Esophagus squamous epithelium (tissue), 4 donors: Measurements from ENCODE around the gene HOXA9.

Experiments
- POLR2A ChIP-seq, 4 donors: fragments of 450-650 bp; IDR thresholded peaks; one replicate each; pipeline ENCODE4 v1.6.1; 2017; ENCODE audit warnings: antibody characterized with exemption in 4 of 4, mild to moderate bottlenecking in 4 of 4, moderate library complexity in 3 of 4
- TF ChIP-seq, protein P1 (sequence below), 6 experiments: fragments of 450-650 bp in 4 of 6; fragments of 200-600 bp in 2 of 6; sonication (generic) in 2 of 6; IDR thresholded peaks; one replicate each; pipeline ENCODE4 v1.5.1; 2016 to 2019; ENCODE audit warnings: antibody characterized with exemption in 6 of 6, mild to moderate bottlenecking in 4 of 6, moderate library complexity in 4 of 6

DNA sequence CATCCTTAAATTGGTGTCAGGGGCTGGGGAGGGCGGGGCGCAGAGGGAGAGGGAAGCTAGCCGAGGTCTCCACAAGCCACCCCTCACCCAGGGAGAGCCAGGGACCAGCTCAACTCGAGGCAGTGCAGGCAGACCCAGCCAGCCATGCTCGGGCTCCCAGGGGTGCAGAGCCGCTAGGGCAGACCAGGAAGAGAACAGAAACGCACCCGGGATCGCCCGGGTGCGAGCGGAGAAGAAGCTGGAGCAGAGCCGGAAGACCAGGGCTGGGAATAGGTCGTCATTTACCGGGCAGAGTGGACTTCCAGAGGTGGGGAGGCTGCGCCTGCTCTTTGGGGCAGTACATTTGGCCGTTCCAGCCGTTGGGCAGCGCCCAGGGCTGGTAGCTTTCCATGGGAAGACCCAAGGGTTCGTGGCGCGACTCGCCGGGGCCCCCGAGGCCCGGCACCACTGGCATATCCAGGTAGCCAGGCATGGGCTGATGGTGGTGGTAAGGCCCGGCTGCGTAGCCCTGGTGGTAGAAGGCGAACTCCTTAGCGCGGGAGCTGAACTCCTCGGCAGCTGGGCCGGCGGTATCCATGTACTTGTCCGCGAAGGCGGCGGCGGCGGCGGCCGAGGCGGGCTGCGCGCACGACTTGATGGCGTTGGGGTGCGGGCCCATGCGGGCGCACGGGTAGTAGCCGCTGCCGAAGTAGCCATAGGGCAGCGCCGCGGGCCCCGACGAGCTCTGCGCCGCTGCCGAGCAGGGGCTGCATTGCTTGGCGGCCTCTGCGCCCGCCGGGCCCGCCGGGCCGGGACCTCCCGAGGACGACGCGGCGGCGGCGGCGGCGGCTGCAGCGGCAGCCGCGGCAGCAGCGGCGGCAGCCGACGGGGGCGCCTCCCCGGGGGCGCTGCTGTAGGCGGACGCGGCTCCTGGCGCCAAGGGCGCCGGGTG is 33.8 kb upstream of the HOXA9 start:
- TF ChIP-seq, protein P1, sequence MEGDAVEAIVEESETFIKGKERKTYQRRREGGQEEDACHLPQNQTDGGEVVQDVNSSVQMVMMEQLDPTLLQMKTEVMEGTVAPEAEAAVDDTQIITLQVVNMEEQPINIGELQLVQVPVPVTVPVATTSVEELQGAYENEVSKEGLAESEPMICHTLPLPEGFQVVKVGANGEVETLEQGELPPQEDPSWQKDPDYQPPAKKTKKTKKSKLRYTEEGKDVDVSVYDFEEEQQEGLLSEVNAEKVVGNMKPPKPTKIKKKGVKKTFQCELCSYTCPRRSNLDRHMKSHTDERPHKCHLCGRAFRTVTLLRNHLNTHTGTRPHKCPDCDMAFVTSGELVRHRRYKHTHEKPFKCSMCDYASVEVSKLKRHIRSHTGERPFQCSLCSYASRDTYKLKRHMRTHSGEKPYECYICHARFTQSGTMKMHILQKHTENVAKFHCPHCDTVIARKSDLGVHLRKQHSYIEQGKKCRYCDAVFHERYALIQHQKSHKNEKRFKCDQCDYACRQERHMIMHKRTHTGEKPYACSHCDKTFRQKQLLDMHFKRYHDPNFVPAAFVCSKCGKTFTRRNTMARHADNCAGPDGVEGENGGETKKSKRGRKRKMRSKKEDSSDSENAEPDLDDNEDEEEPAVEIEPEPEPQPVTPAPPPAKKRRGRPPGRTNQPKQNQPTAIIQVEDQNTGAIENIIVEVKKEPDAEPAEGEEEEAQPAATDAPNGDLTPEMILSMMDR (IDR thresholded peaks at IDR 0.05) = no peak
- no peak for TF ChIP-seq POLR2A (IDR thresholded peaks at IDR 0.05)
